GM18502 (cell line): ENCODE data around the gene OTULINL.

Experiments used
- ATAC-seq: cut with Tn5 transposase; IDR thresholded peaks from one replicate; pipeline ENCODE4 v1.9.1; 2021; ENCODE audit warnings: mild to moderate bottlenecking; ENCODE audit not compliant: unreplicated experiment, poor library complexity

OTULINL gene

DNA sequence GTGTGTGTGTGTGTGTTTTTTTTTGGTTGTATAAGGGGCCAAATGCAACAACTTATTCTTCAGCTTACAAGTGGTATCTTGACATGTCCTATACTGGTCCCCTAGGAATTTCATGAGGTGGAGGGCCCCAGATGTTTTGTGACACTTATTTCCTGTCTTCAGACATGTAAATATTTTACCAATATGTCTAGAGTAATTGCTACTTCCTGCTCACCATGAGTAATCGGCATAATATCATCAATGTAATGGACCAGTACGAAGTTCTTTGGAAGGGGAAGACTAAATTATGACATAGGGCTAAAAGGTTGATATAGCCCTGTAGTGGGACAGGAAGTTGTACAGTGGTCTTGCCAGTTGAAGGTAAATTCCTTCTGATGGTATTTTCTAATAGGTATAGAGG is 79.2 kb downstream of the OTULINL start:
- no peak for ATAC-seq
